H9 (cell line): Measurements from ENCODE around the gene MRPL14. TPM values are rescaled to one million over a fixed set of nuclear protein-coding genes. Genes with fewer than 3 reads are reported as not detected.

Experiments used
- DNase-seq: peaks from one replicate; pipeline ENCODE4 v3.0.0-alpha.2; 2017
- H2AFZ ChIP-seq: one replicate; pipeline ENCODE4 v1.6.1; 2013; ENCODE audit warnings: mild to moderate bottlenecking, low read length, control low read depth, moderate library complexity
- H2AK5ac ChIP-seq: 2 replicates; pipeline ENCODE4 v1.6.1; 2013; ENCODE audit warnings: low read length, control low read depth, mixed read lengths; ENCODE audit not compliant: insufficient read length
- H2BK120ac ChIP-seq: one replicate; pipeline ENCODE4 v1.6.1; 2013; ENCODE audit warnings: low read depth, mild to moderate bottlenecking, low read length, control low read depth, inconsistent platforms; ENCODE audit not compliant: poor library complexity, severe bottlenecking
- H2BK12ac ChIP-seq: 2 replicates; pipeline ENCODE4 v1.6.1; 2013; ENCODE audit warnings: low read length, control low read depth, mixed read lengths, low read depth; ENCODE audit not compliant: insufficient read length
- H2BK15ac ChIP-seq: 2 replicates; pipeline ENCODE4 v1.6.1; 2013; ENCODE audit warnings: low read depth, low read length, control low read depth
- H2BK20ac ChIP-seq: one replicate; pipeline ENCODE4 v1.6.1; 2013; ENCODE audit warnings: low read depth, mild to moderate bottlenecking, low read length, control low read depth, inconsistent platforms; ENCODE audit not compliant: poor library complexity, severe bottlenecking
- H2BK5ac ChIP-seq: 2 replicates; pipeline ENCODE4 v1.6.1; 2013; ENCODE audit warnings: low read length, control low read depth, mixed read lengths; ENCODE audit not compliant: insufficient read length
- H3K14ac ChIP-seq: 2 replicates; pipeline ENCODE4 v1.6.1; 2013; ENCODE audit warnings: low read length, control low read depth; ENCODE audit not compliant: insufficient read depth
- H3K18ac ChIP-seq: 2 replicates; pipeline ENCODE4 v1.6.1; 2013; ENCODE audit warnings: low read depth, mild to moderate bottlenecking, mixed read lengths, low read length, control low read depth; ENCODE audit not compliant: insufficient read length
- H3K23ac ChIP-seq: 2 replicates; pipeline ENCODE4 v1.6.1; 2013; ENCODE audit warnings: low read length, control low read depth, mixed read lengths, low read depth; ENCODE audit not compliant: insufficient read length
- H3K23me2 ChIP-seq: 2 replicates; pipeline ENCODE4 v1.6.1; 2013; ENCODE audit warnings: low read depth, mild to moderate bottlenecking, mixed read lengths, low read length, control low read depth; ENCODE audit not compliant: insufficient read length, poor library complexity, severe bottlenecking
- H3K27ac ChIP-seq: 2 replicates; pipeline ENCODE4 v1.5.1; 2013; ENCODE audit warnings: low read length, control low read depth, mixed read lengths, low read depth; ENCODE audit not compliant: insufficient read length
- H3K27me3 ChIP-seq: 2 replicates; pipeline ENCODE4 v1.6.1; 2013; ENCODE audit warnings: low read length, control low read depth, inconsistent platforms; ENCODE audit not compliant: insufficient read depth
- H3K4ac ChIP-seq: 2 replicates; pipeline ENCODE4 v1.6.1; 2013; ENCODE audit warnings: low read depth, mild to moderate bottlenecking, control low read depth, inconsistent platforms, low read length, moderate library complexity
- H3K4me1 ChIP-seq: 2 replicates; pipeline ENCODE4 v1.6.1; 2013; ENCODE audit warnings: low read length, control low read depth, inconsistent platforms; ENCODE audit not compliant: insufficient read depth
- H3K4me2 ChIP-seq: 2 replicates; pipeline ENCODE4 v1.6.1; 2013; ENCODE audit warnings: low read length, control low read depth, mixed read lengths; ENCODE audit not compliant: insufficient read length, insufficient read depth
- H3K56ac ChIP-seq: 2 replicates; pipeline ENCODE4 v1.6.1; 2013; ENCODE audit warnings: low read depth, mild to moderate bottlenecking, mixed read lengths, low read length, control low read depth; ENCODE audit not compliant: insufficient read length
- H3K79me1 ChIP-seq: 2 replicates; pipeline ENCODE4 v1.6.1; 2013; ENCODE audit warnings: low read depth, mild to moderate bottlenecking, moderate library complexity, low read length, control low read depth, inconsistent platforms; ENCODE audit not compliant: insufficient read depth, poor library complexity, severe bottlenecking
- H3K79me2 ChIP-seq: 2 replicates; pipeline ENCODE4 v1.6.1; 2013; ENCODE audit warnings: low read length, control low read depth, inconsistent platforms; ENCODE audit not compliant: insufficient read depth
- H3K9ac ChIP-seq: 2 replicates; pipeline ENCODE4 v1.6.1; 2013; ENCODE audit warnings: low read length, control low read depth, mixed read lengths; ENCODE audit not compliant: insufficient read length; ENCODE audit errors: extremely low read depth
- H3K9me3 ChIP-seq: one replicate; pipeline ENCODE4 v1.6.1; 2013; ENCODE audit warnings: low read depth, low read length, inconsistent platforms; ENCODE audit not compliant: control insufficient read depth
- H3T11ph ChIP-seq: one replicate; pipeline ENCODE4 v1.6.1; 2013; ENCODE audit warnings: mild to moderate bottlenecking, low read length, control low read depth, inconsistent platforms
- H4K20me1 ChIP-seq: one replicate; pipeline ENCODE4 v1.6.1; 2013; ENCODE audit not compliant: control insufficient read depth, insufficient read length, insufficient read depth
- H4K5ac ChIP-seq: 2 replicates; pipeline ENCODE4 v1.6.1; 2013; ENCODE audit warnings: low read depth, mild to moderate bottlenecking, mixed read lengths, low read length, control low read depth; ENCODE audit not compliant: insufficient read length
- H4K8ac ChIP-seq: replicated peaks from 2 replicates; pipeline ENCODE4 v1.6.1; 2013; ENCODE audit warnings: low read length, control low read depth, mixed read lengths, low read depth; ENCODE audit not compliant: insufficient read length
- H4K91ac ChIP-seq: 2 replicates; pipeline ENCODE4 v1.6.1; 2013; ENCODE audit warnings: low read depth, mild to moderate bottlenecking, moderate library complexity, mixed read lengths, low read length, control low read depth; ENCODE audit not compliant: insufficient read length
- H3K27ac Mint-ChIP-seq, 3 experiments: 2 replicates in 2 of 3; 3 replicates in 1 of 3; pipeline ENCODE4 v1.8.0; 2020 to 2021; ENCODE audit warnings: mixed read lengths in 3 of 3, mild to moderate bottlenecking in 1 of 3, moderate library complexity in 1 of 3
- H3K27me3 Mint-ChIP-seq: 2 replicates; pipeline ENCODE4 v1.8.0; 2021; ENCODE audit warnings: low read depth, mild to moderate bottlenecking, moderate library complexity, mixed read lengths
- H3K36me3 Mint-ChIP-seq, 3 experiments: 2 replicates in 2 of 3; 3 replicates in 1 of 3; pipeline ENCODE4 v1.8.0; 2020 to 2021; ENCODE audit warnings: low read depth in 3 of 3, mixed read lengths in 3 of 3; ENCODE audit not compliant: insufficient read depth in 1 of 3
- H3K4me1 Mint-ChIP-seq, 2 experiments: 2 replicates each; pipeline ENCODE4 v1.8.0; 2020; ENCODE audit warnings: mixed read lengths in 2 of 2
- H3K4me3 Mint-ChIP-seq, 2 experiments: 2 replicates in 1 of 2; 3 replicates in 1 of 2; pipeline ENCODE4 v1.8.0; 2020 to 2021; ENCODE audit warnings: mild to moderate bottlenecking in 2 of 2, mixed read lengths in 2 of 2, moderate library complexity in 1 of 2
- H3K9me3 Mint-ChIP-seq, 2 experiments: 2 replicates in 1 of 2; 3 replicates in 1 of 2; pipeline ENCODE4 v1.8.0; 2020; ENCODE audit warnings: mild to moderate bottlenecking in 2 of 2, mixed read lengths in 2 of 2, moderate library complexity in 1 of 2
- CTCF ChIP-seq: fragments of 200-600 bp; sonication (generic); conservative IDR thresholded peaks from 3 replicates; pipeline ENCODE4 v1.8.0; 2021; ENCODE audit warnings: antibody characterized with exemption, mild to moderate bottlenecking
- WGBS: extraction: QIAGEN DNeasy Blood & Tissue Kit; methylation state at CpG from one replicate; pipeline ENCODE4 v1.1.7; 2013; ENCODE audit warnings: missing lambda C conversion rate, low lambda C conversion rate, mixed read lengths; ENCODE audit not compliant: insufficient read length; ENCODE audit errors: extremely low coverage; 5-methylcytosine and 5-hydroxymethylcytosine counted together
- total RNA-seq: library from RNA; stranded (reverse); gene quantifications from 2 replicates; pipeline ENCODE4 v1.2.1, GENCODE V29; 2021

The MRPL14 gene
- total RNA-seq, 1 experiment from 2014 or later: 80.1 TPM

DNA sequence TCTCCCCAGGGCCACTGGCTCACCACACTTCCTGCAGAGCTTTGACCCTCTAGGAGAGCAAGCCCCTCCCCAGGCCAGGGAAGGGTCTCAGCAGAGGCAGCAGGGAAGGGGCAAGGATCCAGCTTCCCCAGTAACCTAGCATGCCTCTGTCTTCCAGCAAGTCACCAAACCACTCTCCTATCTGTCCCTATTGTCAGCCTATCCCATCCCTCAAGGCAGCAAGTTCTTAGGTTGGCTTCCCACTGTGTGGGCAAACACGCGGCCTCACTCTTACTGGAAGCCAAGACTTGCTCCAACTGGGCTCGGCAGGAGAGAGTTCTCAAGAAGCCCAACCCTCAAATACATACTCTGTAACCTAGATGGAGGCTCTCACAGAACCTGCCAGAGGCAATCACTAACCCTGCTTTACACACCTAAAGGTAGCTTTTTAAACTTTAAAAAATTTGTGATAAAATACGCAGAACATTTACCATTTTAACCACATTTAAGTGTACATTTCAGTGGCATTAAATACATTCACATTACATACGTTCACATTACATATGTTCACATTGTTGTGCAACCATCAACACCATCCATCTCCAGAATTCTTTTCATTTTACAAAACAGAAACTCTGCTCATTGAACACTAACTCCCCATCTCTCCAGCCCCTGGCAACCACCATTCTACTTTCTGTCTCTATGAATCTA is 58.5 kb downstream of the MRPL14 start:
- H3K36me3 Mint-ChIP-seq: no peaks in the 10 kb centered on the region

More for the DNA sequence above, 58.5 kb downstream of the MRPL14 start:
- no peak overlapping the region for H3K9ac ChIP-seq
- Mint-ChIP-seq H3K27me3 (peaks cover 14% of the 10 kb centered on the region), H3K27ac (peak overlapping the region in 2 of 3 experiments; percentile 42 to 69; a peak in 5 of 7 replicates), H3K4me3 (no peak overlapping the region; a peak in 1 of 5 replicates), H3K9me3 (no peaks in the 10 kb centered on the region; a peak in 1 of 5 replicates), H3K4me1 (peaks cover 35 to 36% of the 10 kb centered on the region in 2 experiments)
- H2AFZ ChIP-seq: no peak overlapping the region
- no peak overlapping the region for H2BK12ac ChIP-seq
- H4K20me1 ChIP-seq: no peaks in the 10 kb centered on the region
- H3K79me2 ChIP-seq: no peaks in the 10 kb centered on the region
- WGBS: no CpG with 5 or more reads among the region's 5 CpGs
- H2BK20ac ChIP-seq: no peak overlapping the region
- H3K14ac ChIP-seq: no peak overlapping the region
- H3K4me1 ChIP-seq: peaks cover 3% of the 10 kb centered on the region; the same call in 1 of the 2 replicates
- no peak overlapping the region for H4K5ac ChIP-seq
- no peak overlapping the region for H3K56ac ChIP-seq
- H3K9me3 ChIP-seq: no peaks in the 10 kb centered on the region
- no peaks in the 10 kb centered on the region for H3K79me1 ChIP-seq
- no peak overlapping the region for H3K4ac ChIP-seq
- no peak overlapping the region for H2BK15ac ChIP-seq
- H3K27me3 ChIP-seq: no peaks in the 10 kb centered on the region
- no peak overlapping the region for H2BK120ac ChIP-seq
- peaks cover 3% of the 10 kb centered on the region for H3K23me2 ChIP-seq
- peak overlapping the region; percentile 15 for H3K18ac ChIP-seq
- H3K4me2 ChIP-seq: no peak overlapping the region
- H3T11ph ChIP-seq: no peak overlapping the region
- DNase-seq: peak; percentile 70
- H4K91ac ChIP-seq: no peak overlapping the region
- no peak for TF ChIP-seq CTCF
- no peak overlapping the region for H3K23ac ChIP-seq
- H2AK5ac ChIP-seq: no peak overlapping the region
- H3K27ac ChIP-seq: no peak overlapping the region
- no peak overlapping the region for H4K8ac ChIP-seq
- H2BK5ac ChIP-seq: no peak overlapping the region
